ENCODE measurements around the gene EPB41. TPM values are rescaled to one million over a fixed set of nuclear protein-coding genes. Genes with fewer than 3 reads are reported as not detected.
"Not testable (repeated sequence)": the region's sequence is repeated elsewhere in the genome, so short reads cannot be mapped to it uniquely, and the experiment has no call there.

The EPB41 gene
- polyA plus RNA-seq, 2 donors, result 10.2 to 12.0 TPM

GRCh38 chr1:28935293-28935692, 20.9 kb downstream of the EPB41 start:
- Histone ChIP-seq H3K27me3 (ENCODE audit: control insufficient read depth in 1 of 2, insufficient read depth in 2 of 2, low read length in 2 of 2) (no peaks in the 10 kb centered on the region), H3K36me3 (ENCODE audit: control insufficient read depth in 2 of 2, insufficient read depth in 2 of 2, low read length in 1 of 2) (no peaks in the 10 kb centered on the region), H3K4me1 (ENCODE audit: control insufficient read depth in 2 of 2, insufficient read depth in 2 of 2, low read length in 1 of 2) (no peaks in the 10 kb centered on the region), H3K4me3 (ENCODE audit: low read depth in 1 of 2, low read length in 2 of 2) (no peak overlapping the region), H3K27ac (ENCODE audit: low read depth in 2 of 2, low read length in 1 of 2) (no peak overlapping the region), H3K9me3 (ENCODE audit: control insufficient read depth in 2 of 2, insufficient read depth in 1 of 2, low read depth in 1 of 2, low read length in 1 of 2) (no peaks in the 10 kb centered on the region)
- WGBS, 2 donors, result 92 to 96% methylated on average over 5 of the region's 5 CpGs

- WGBS, 2 donors, result 95 to 97% methylated on average over 1 of the region's 1 CpG
- Histone ChIP-seq H3K36me3 (ENCODE audit: control insufficient read depth in 2 of 2, insufficient read depth in 2 of 2, low read length in 1 of 2) (no peaks in the 10 kb centered on the region), H3K27ac (ENCODE audit: low read depth in 2 of 2, low read length in 1 of 2) (no peak overlapping the region), H3K4me3 (ENCODE audit: low read depth in 1 of 2, low read length in 2 of 2) (no peak overlapping the region), H3K4me1 (ENCODE audit: control insufficient read depth in 2 of 2, insufficient read depth in 2 of 2, low read length in 1 of 2) (no peaks in the 10 kb centered on the region), H3K9me3 (ENCODE audit: control insufficient read depth in 2 of 2, insufficient read depth in 1 of 2, low read depth in 1 of 2, low read length in 1 of 2) (no peaks in the 10 kb centered on the region), H3K27me3 (ENCODE audit: control insufficient read depth in 1 of 2, insufficient read depth in 2 of 2, low read length in 2 of 2) (no peaks in the 10 kb centered on the region)
Observed at GRCh38 chr1:28936094-28936493, 21.7 kb downstream of the EPB41 start.

- no peak overlapping the region for H3K4me3 ChIP-seq (ENCODE audit: low read depth in 1 of 2, low read length in 2 of 2)
Observed at GRCh38 chr1:28936528-28936927, 22.2 kb downstream of the EPB41 start.

GRCh38 chr1:28943581-28943980, 29.2 kb downstream of the EPB41 start:
- not testable (repeated sequence) for H3K4me3 ChIP-seq (ENCODE audit: low read depth in 1 of 2, low read length in 2 of 2); H3K27ac ChIP-seq (ENCODE audit: low read depth in 2 of 2, low read length in 1 of 2); H3K4me1 ChIP-seq (ENCODE audit: control insufficient read depth in 2 of 2, insufficient read depth in 2 of 2, low read length in 1 of 2); H3K36me3 ChIP-seq (ENCODE audit: control insufficient read depth in 2 of 2, insufficient read depth in 2 of 2, low read length in 1 of 2); H3K9me3 ChIP-seq (ENCODE audit: control insufficient read depth in 2 of 2, insufficient read depth in 1 of 2, low read depth in 1 of 2, low read length in 1 of 2); H3K27me3 ChIP-seq (ENCODE audit: control insufficient read depth in 1 of 2, insufficient read depth in 2 of 2, low read length in 2 of 2)
- 84 to 85% methylated on average over 3 of the region's 3 CpGs for WGBS, 2 donors

More at GRCh38 chr1:28936528-28936927, 22.2 kb downstream of the EPB41 start:
- no peaks in the 10 kb centered on the region for H3K9me3 ChIP-seq (ENCODE audit: control insufficient read depth in 2 of 2, insufficient read depth in 1 of 2, low read depth in 1 of 2, low read length in 1 of 2)
- H3K36me3 ChIP-seq (ENCODE audit: control insufficient read depth in 2 of 2, insufficient read depth in 2 of 2, low read length in 1 of 2), result no peaks in the 10 kb centered on the region
- H3K27ac ChIP-seq (ENCODE audit: low read depth in 2 of 2, low read length in 1 of 2), result no peak overlapping the region
- H3K4me1 ChIP-seq (ENCODE audit: control insufficient read depth in 2 of 2, insufficient read depth in 2 of 2, low read length in 1 of 2), result no peaks in the 10 kb centered on the region
- no peaks in the 10 kb centered on the region for H3K27me3 ChIP-seq (ENCODE audit: control insufficient read depth in 1 of 2, insufficient read depth in 2 of 2, low read length in 2 of 2)

GRCh38 chr1:28950006-28950405, 35.6 kb downstream of the EPB41 start:
- WGBS, 2 donors, result 57% methylated on average over 1 of the region's 1 CpG
- no peak overlapping the region for H3K4me3 ChIP-seq (ENCODE audit: low read depth in 1 of 2, low read length in 2 of 2)
- H3K4me1 ChIP-seq (ENCODE audit: control insufficient read depth in 2 of 2, insufficient read depth in 2 of 2, low read length in 1 of 2), result no peaks in the 10 kb centered on the region
- H3K27me3 ChIP-seq (ENCODE audit: control insufficient read depth in 1 of 2, insufficient read depth in 2 of 2, low read length in 2 of 2), result no peaks in the 10 kb centered on the region
- H3K9me3 ChIP-seq (ENCODE audit: control insufficient read depth in 2 of 2, insufficient read depth in 1 of 2, low read depth in 1 of 2, low read length in 1 of 2), result no peaks in the 10 kb centered on the region
- H3K27ac ChIP-seq (ENCODE audit: low read depth in 2 of 2, low read length in 1 of 2), result no peak overlapping the region
- H3K36me3 ChIP-seq (ENCODE audit: control insufficient read depth in 2 of 2, insufficient read depth in 2 of 2, low read length in 1 of 2), result no peaks in the 10 kb centered on the region

- Histone ChIP-seq H3K9me3 (ENCODE audit: control insufficient read depth in 2 of 2, insufficient read depth in 1 of 2, low read depth in 1 of 2, low read length in 1 of 2) (no peaks in the 10 kb centered on the region), H3K27me3 (ENCODE audit: control insufficient read depth in 1 of 2, insufficient read depth in 2 of 2, low read length in 2 of 2) (no peaks in the 10 kb centered on the region), H3K36me3 (ENCODE audit: control insufficient read depth in 2 of 2, insufficient read depth in 2 of 2, low read length in 1 of 2) (no peaks in the 10 kb centered on the region), H3K4me3 (ENCODE audit: low read depth in 1 of 2, low read length in 2 of 2) (no peak overlapping the region), H3K27ac (ENCODE audit: low read depth in 2 of 2, low read length in 1 of 2) (no peak overlapping the region), H3K4me1 (ENCODE audit: control insufficient read depth in 2 of 2, insufficient read depth in 2 of 2, low read length in 1 of 2) (no peaks in the 10 kb centered on the region)
Observed at GRCh38 chr1:28950449-28950848, 36.1 kb downstream of the EPB41 start.

GRCh38 chr1:28954126-28954726, 39.9 kb downstream of the EPB41 start:
- Histone ChIP-seq H3K9me3 (ENCODE audit: control insufficient read depth in 2 of 2, insufficient read depth in 1 of 2, low read depth in 1 of 2, low read length in 1 of 2) (no peaks in the 10 kb centered on the region), H3K27me3 (ENCODE audit: control insufficient read depth in 1 of 2, insufficient read depth in 2 of 2, low read length in 2 of 2) (no peaks in the 10 kb centered on the region), H3K4me3 (ENCODE audit: low read depth in 1 of 2, low read length in 2 of 2) (no peak overlapping the region), H3K4me1 (ENCODE audit: control insufficient read depth in 2 of 2, insufficient read depth in 2 of 2, low read length in 1 of 2) (no peaks in the 10 kb centered on the region), H3K27ac (ENCODE audit: low read depth in 2 of 2, low read length in 1 of 2) (no peak overlapping the region), H3K36me3 (ENCODE audit: control insufficient read depth in 2 of 2, insufficient read depth in 2 of 2, low read length in 1 of 2) (no peaks in the 10 kb centered on the region)
- 53 to 55% methylated on average over 2 of the region's 2 CpGs for whole genome bisulfite sequencing, 2 donors

GRCh38 chr1:28956038-28956464, 41.7 kb downstream of the EPB41 start:
- no peaks in the 10 kb centered on the region for H3K4me1 ChIP-seq (ENCODE audit: control insufficient read depth in 2 of 2, insufficient read depth in 2 of 2, low read length in 1 of 2)
- no peak overlapping the region for H3K27ac ChIP-seq (ENCODE audit: low read depth in 2 of 2, low read length in 1 of 2)
- H3K36me3 ChIP-seq (ENCODE audit: control insufficient read depth in 2 of 2, insufficient read depth in 2 of 2, low read length in 1 of 2), result no peaks in the 10 kb centered on the region
- H3K27me3 ChIP-seq (ENCODE audit: control insufficient read depth in 1 of 2, insufficient read depth in 2 of 2, low read length in 2 of 2), result no peaks in the 10 kb centered on the region
- 70 to 73% methylated on average over 2 of the region's 2 CpGs for WGBS, 2 donors
- no peak overlapping the region for H3K4me3 ChIP-seq (ENCODE audit: low read depth in 1 of 2, low read length in 2 of 2)
- H3K9me3 ChIP-seq (ENCODE audit: control insufficient read depth in 2 of 2, insufficient read depth in 1 of 2, low read depth in 1 of 2, low read length in 1 of 2), result no peaks in the 10 kb centered on the region

GRCh38 chr1:28962114-28962831, 47.9 kb downstream of the EPB41 start:
- WGBS, 2 donors, result 83 to 86% methylated on average over 13 of the region's 13 CpGs
- not testable (repeated sequence) for H3K27me3 ChIP-seq (ENCODE audit: control insufficient read depth in 1 of 2, insufficient read depth in 2 of 2, low read length in 2 of 2); H3K27ac ChIP-seq (ENCODE audit: low read depth in 2 of 2, low read length in 1 of 2); H3K36me3 ChIP-seq (ENCODE audit: control insufficient read depth in 2 of 2, insufficient read depth in 2 of 2, low read length in 1 of 2); H3K9me3 ChIP-seq (ENCODE audit: control insufficient read depth in 2 of 2, insufficient read depth in 1 of 2, low read depth in 1 of 2, low read length in 1 of 2); H3K4me3 ChIP-seq (ENCODE audit: low read depth in 1 of 2, low read length in 2 of 2); H3K4me1 ChIP-seq (ENCODE audit: control insufficient read depth in 2 of 2, insufficient read depth in 2 of 2, low read length in 1 of 2)

GRCh38 chr1:28965271-28965870, 51.0 kb downstream of the EPB41 start:
- Histone ChIP-seq H3K9me3 (ENCODE audit: control insufficient read depth in 2 of 2, insufficient read depth in 1 of 2, low read depth in 1 of 2, low read length in 1 of 2) (no peaks in the 10 kb centered on the region), H3K36me3 (ENCODE audit: control insufficient read depth in 2 of 2, insufficient read depth in 2 of 2, low read length in 1 of 2) (no peaks in the 10 kb centered on the region)
- WGBS, 2 donors, result 54 to 63% methylated on average over 1 of the region's 1 CpG

More at GRCh38 chr1:28965271-28965870, 51.0 kb downstream of the EPB41 start:
- Histone ChIP-seq H3K27me3 (ENCODE audit: control insufficient read depth in 1 of 2, insufficient read depth in 2 of 2, low read length in 2 of 2) (no peaks in the 10 kb centered on the region), H3K4me3 (ENCODE audit: low read depth in 1 of 2, low read length in 2 of 2) (no peak overlapping the region), H3K27ac (ENCODE audit: low read depth in 2 of 2, low read length in 1 of 2) (peak overlapping the region in 1 of 2 donors; percentile 4), H3K4me1 (ENCODE audit: control insufficient read depth in 2 of 2, insufficient read depth in 2 of 2, low read length in 1 of 2) (no peaks in the 10 kb centered on the region)

Measured in esophagus (tissue), 2 donors.